ENCODE measurements around the gene KCNQ1.

The KCNQ1 gene

GRCh38 chr11:2669634-2670469, 225.0 kb downstream of the KCNQ1 start:
- no peak for DNase-seq (ENCODE audit: low read depth)
- TF ChIP-seq, protein P1, sequence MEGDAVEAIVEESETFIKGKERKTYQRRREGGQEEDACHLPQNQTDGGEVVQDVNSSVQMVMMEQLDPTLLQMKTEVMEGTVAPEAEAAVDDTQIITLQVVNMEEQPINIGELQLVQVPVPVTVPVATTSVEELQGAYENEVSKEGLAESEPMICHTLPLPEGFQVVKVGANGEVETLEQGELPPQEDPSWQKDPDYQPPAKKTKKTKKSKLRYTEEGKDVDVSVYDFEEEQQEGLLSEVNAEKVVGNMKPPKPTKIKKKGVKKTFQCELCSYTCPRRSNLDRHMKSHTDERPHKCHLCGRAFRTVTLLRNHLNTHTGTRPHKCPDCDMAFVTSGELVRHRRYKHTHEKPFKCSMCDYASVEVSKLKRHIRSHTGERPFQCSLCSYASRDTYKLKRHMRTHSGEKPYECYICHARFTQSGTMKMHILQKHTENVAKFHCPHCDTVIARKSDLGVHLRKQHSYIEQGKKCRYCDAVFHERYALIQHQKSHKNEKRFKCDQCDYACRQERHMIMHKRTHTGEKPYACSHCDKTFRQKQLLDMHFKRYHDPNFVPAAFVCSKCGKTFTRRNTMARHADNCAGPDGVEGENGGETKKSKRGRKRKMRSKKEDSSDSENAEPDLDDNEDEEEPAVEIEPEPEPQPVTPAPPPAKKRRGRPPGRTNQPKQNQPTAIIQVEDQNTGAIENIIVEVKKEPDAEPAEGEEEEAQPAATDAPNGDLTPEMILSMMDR (IDR thresholded peaks at IDR 0.05; ENCODE audit: control insufficient read depth, insufficient read depth, low read depth, low read length, missing control alignments), result no peak
- no peak overlapping the region for H3K4me3 ChIP-seq (ENCODE audit: control insufficient read depth, low read depth, low read length)

GRCh38 chr11:2670541-2671100, 225.8 kb downstream of the KCNQ1 start:
- TF ChIP-seq, protein P1 (IDR thresholded peaks at IDR 0.05; ENCODE audit: control insufficient read depth, insufficient read depth, low read depth, low read length, missing control alignments), result no peak
- no peak for DNase-seq (ENCODE audit: low read depth)
- no peak overlapping the region for H3K4me3 ChIP-seq (ENCODE audit: control insufficient read depth, low read depth, low read length)

GRCh38 chr11:2671748-2672147, 226.9 kb downstream of the KCNQ1 start:
- TF ChIP-seq, protein P1 (IDR thresholded peaks at IDR 0.05; ENCODE audit: control insufficient read depth, insufficient read depth, low read depth, low read length, missing control alignments), result no peak
- no peak for DNase-seq (ENCODE audit: low read depth)
- H3K4me3 ChIP-seq (ENCODE audit: control insufficient read depth, low read depth, low read length), result no peak overlapping the region

GRCh38 chr11:2672553-2673249, 227.9 kb downstream of the KCNQ1 start:
- H3K4me3 ChIP-seq (ENCODE audit: control insufficient read depth, low read depth, low read length), result no peak overlapping the region
- no peak for DNase-seq (ENCODE audit: low read depth)
- TF ChIP-seq, protein P1 (IDR thresholded peaks at IDR 0.05; ENCODE audit: control insufficient read depth, insufficient read depth, low read depth, low read length, missing control alignments), result no peak

- TF ChIP-seq, protein P1 (IDR thresholded peaks at IDR 0.05; ENCODE audit: control insufficient read depth, insufficient read depth, low read depth, low read length, missing control alignments), result no peak
- H3K4me3 ChIP-seq (ENCODE audit: control insufficient read depth, low read depth, low read length), result no peak overlapping the region
- no peak for DNase-seq (ENCODE audit: low read depth)
Observed at GRCh38 chr11:2673250-2673610, 228.4 kb downstream of the KCNQ1 start.

GRCh38 chr11:2673871-2674471, 229.2 kb downstream of the KCNQ1 start:
- DNase-seq (ENCODE audit: low read depth), result no peak
- no peak overlapping the region for H3K4me3 ChIP-seq (ENCODE audit: control insufficient read depth, low read depth, low read length)
- TF ChIP-seq, protein P1 (IDR thresholded peaks at IDR 0.05; ENCODE audit: control insufficient read depth, insufficient read depth, low read depth, low read length, missing control alignments), result no peak
